Stomach (tissue), 9 donors: ENCODE results near the gene MOK. TPM values are rescaled to one million over a fixed set of nuclear protein-coding genes. Genes with fewer than 3 reads are reported as not detected.

ENCODE experiments used
- DNase-seq, 2 donors: peaks; one replicate each; pipeline versions ENCODE4 v3.0.0 to v3.0.0-alpha.2; 2013 to 2019
- H3K27ac ChIP-seq, 5 donors: fragments of 200-600 bp in 4 of 5; sonication (generic) in 4 of 5; one replicate each; pipeline ENCODE4 v1.5.1; 2013 to 2019; ENCODE audit warnings: mild to moderate bottlenecking in 1 of 5, moderate library complexity in 1 of 5
- H3K27me3 ChIP-seq, 3 donors: fragments of 200-600 bp; sonication (generic); one replicate each; pipeline ENCODE4 v1.5.1; 2017 to 2019; ENCODE audit warnings: mixed run types in 1 of 3
- H3K36me3 ChIP-seq, 4 donors: fragments of 200-600 bp; sonication (generic); 1 replicate in 3 of 4; 2 replicates in 1 of 4; pipeline ENCODE4 v1.5.1; 2016 to 2019
- H3K4me1 ChIP-seq, 4 donors: fragments of 200-600 bp; sonication (generic); one replicate each; pipeline ENCODE4 v1.5.1; 2016 to 2019
- H3K4me3 ChIP-seq, 4 donors: fragments of 200-600 bp; sonication (generic) in 3 of 4; one replicate each; pipeline ENCODE4 v1.5.1; 2016 to 2019; ENCODE audit warnings: mild to moderate bottlenecking in 1 of 4
- H3K9me3 ChIP-seq, 4 donors: fragments of 200-600 bp; sonication (generic); one replicate each; pipeline ENCODE4 v1.5.1; 2016 to 2019
- EP300 ChIP-seq: sonication (generic); formaldehyde crosslinking; IDR thresholded peaks from one replicate; pipeline ENCODE4 v1.6.1; 2017; ENCODE audit warnings: antibody characterized with exemption
- POLR2A ChIP-seq, 4 donors: fragments of 450-650 bp; IDR thresholded peaks; one replicate each; pipeline ENCODE4 v1.6.1; 2016; ENCODE audit warnings: antibody characterized with exemption in 4 of 4, control low read depth in 2 of 4, mild to moderate bottlenecking in 1 of 4, moderate library complexity in 1 of 4
- POLR2AphosphoS5 ChIP-seq, 3 donors: sonication (generic); formaldehyde crosslinking; IDR thresholded peaks; one replicate each; pipeline ENCODE4 v1.6.1; 2016; ENCODE audit warnings: antibody characterized with exemption in 3 of 3
- WGBS, 5 donors: extraction: QIAGEN DNeasy Blood & Tissue Kit in 3 of 5; methylation state at CpG; one replicate each; pipeline versions ENCODE4 v1.1.5 to v1.1.7; 2013 to 2018; 5-methylcytosine and 5-hydroxymethylcytosine counted together
- intact Hi-C: fragments of 100-400 bp; cut with DNase I; formaldehyde crosslinking; loops from one replicate; pipeline ENCODE4 v1.15.1; 2023; ENCODE audit warnings: low total_unique reads
- polyA plus RNA-seq, 3 donors: library from polyadenylated mRNA; stranded (reverse); fragments of 200-250 nt; gene quantifications; one replicate each; pipeline ENCODE4 v1.2.3, GENCODE V29; 2013
- total RNA-seq, 5 donors: library from RNA; depleted of rRNA; stranded (reverse); fragments of >200 nt; gene quantifications; one replicate each; pipeline versions ENCODE4 v1.1.0 to v1.2.3, GENCODE V29; 2014 to 2016
- TF ChIP-seq, protein P1 (sequence below), 7 experiments: fragments of 450-650 bp in 4 of 7; fragments of 200-600 bp in 3 of 7; sonication (generic) in 3 of 7; IDR thresholded peaks; one replicate each; pipeline ENCODE4 v1.5.1; 2016 to 2019; ENCODE audit warnings: antibody characterized with exemption in 7 of 7, control low read depth in 2 of 7, mild to moderate bottlenecking in 1 of 7
- donor health status: healthy with polysubstance abuse.
- donor health status: Bipolar disorder and iron deficiency.
- donor health status: healthy.

Gene MOK
- total and polyA plus RNA-seq, 8 donors, result 4.2 to 46.9 (median 12.6) TPM

DNA sequence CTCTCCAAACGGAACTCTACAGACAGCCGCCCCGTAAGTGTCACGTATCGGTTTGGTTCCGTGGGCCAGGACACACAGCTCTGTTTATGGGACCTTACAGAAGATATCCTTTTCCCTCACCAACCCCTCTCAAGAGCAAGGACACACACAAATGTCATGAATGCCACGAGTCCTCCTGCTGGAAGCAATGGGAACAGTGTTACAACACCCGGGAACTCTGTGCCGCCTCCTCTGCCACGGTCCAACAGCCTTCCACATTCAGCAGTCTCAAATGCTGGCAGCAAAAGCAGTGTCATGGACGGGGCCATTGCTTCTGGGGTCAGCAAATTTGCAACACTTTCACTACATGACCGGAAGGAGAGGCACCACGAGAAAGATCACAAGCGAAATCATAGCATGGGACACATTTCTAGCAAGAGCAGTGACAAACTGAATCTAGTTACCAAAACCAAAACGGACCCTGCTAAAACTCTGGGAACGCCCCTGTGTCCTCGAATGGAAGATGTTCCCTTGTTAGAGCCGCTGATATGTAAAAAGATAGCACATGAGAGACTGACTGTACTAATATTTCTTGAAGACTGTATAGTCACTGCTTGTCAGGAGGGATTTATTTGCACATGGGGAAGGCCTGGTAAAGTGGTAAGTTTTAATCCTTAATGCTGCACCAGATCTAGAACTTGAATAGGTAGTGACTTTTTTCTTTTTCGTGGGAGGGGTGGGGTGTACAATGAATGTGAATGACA lies 95.6 kb downstream of the MOK start:
- peaks cover 21 to 98% (median 82%) of the 10 kb centered on the region in 4 donors for H3K36me3 ChIP-seq
- H3K4me3 ChIP-seq, result no peak overlapping the region
- peaks cover 0 to 6% (median 3%) of the 10 kb centered on the region in 4 donors for H3K4me1 ChIP-seq
- intact Hi-C loops, result no loop called here
- 73 to 85% (median 78%) methylated on average over 19 of the region's 19 CpGs for WGBS, 5 donors
- H3K27me3 ChIP-seq, result no peaks in the 10 kb centered on the region
- peak in 1 of 2 donors; percentile 41 for DNase-seq
- no peak overlapping the region for H3K27ac ChIP-seq
- no peaks in the 10 kb centered on the region for H3K9me3 ChIP-seq
- TF ChIP-seq EP300 (no peak), POLR2A (IDR thresholded peaks at IDR 0.05) (no peak), POLR2AphosphoS5 (IDR thresholded peaks at IDR 0.05) (no peak)
- TF ChIP-seq, protein P1, sequence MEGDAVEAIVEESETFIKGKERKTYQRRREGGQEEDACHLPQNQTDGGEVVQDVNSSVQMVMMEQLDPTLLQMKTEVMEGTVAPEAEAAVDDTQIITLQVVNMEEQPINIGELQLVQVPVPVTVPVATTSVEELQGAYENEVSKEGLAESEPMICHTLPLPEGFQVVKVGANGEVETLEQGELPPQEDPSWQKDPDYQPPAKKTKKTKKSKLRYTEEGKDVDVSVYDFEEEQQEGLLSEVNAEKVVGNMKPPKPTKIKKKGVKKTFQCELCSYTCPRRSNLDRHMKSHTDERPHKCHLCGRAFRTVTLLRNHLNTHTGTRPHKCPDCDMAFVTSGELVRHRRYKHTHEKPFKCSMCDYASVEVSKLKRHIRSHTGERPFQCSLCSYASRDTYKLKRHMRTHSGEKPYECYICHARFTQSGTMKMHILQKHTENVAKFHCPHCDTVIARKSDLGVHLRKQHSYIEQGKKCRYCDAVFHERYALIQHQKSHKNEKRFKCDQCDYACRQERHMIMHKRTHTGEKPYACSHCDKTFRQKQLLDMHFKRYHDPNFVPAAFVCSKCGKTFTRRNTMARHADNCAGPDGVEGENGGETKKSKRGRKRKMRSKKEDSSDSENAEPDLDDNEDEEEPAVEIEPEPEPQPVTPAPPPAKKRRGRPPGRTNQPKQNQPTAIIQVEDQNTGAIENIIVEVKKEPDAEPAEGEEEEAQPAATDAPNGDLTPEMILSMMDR (IDR thresholded peaks at IDR 0.05), result no peak

DNA sequence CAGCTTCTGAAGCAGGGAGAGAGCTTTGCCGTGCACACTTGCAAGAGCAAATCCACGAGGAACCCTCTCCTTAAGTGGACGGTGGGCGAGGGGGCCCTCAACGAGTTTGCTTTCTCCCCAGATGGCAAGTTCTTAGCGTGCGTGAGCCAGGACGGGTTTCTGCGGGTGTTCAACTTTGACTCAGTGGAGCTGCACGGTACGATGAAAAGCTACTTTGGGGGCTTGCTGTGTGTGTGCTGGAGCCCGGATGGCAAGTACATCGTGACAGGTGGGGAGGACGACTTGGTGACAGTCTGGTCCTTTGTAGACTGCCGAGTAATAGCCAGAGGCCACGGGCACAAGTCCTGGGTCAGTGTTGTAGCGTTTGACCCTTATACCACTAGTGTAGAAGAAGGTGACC lies 96.2 kb downstream of the MOK start:
- no peak overlapping the region for H3K4me3 ChIP-seq
- intact Hi-C loops, result no loop called here
- H3K36me3 ChIP-seq, result peaks cover 21 to 99% (median 87%) of the 10 kb centered on the region in 4 donors
- H3K4me1 ChIP-seq, result peaks cover 0 to under 1% (median 0%) of the 10 kb centered on the region in 4 donors
- no peak overlapping the region for H3K27ac ChIP-seq
- H3K9me3 ChIP-seq, result no peaks in the 10 kb centered on the region
- 91 to 94% (median 94%) methylated on average over 17 of the region's 17 CpGs for WGBS, 5 donors
- H3K27me3 ChIP-seq, result no peaks in the 10 kb centered on the region
- DNase-seq, result no peak
- TF ChIP-seq EP300 (no peak), POLR2A (IDR thresholded peaks at IDR 0.05) (no peak), POLR2AphosphoS5 (IDR thresholded peaks at IDR 0.05) (no peak)
- TF ChIP-seq, protein P1 (IDR thresholded peaks at IDR 0.05), result no peak

DNA sequence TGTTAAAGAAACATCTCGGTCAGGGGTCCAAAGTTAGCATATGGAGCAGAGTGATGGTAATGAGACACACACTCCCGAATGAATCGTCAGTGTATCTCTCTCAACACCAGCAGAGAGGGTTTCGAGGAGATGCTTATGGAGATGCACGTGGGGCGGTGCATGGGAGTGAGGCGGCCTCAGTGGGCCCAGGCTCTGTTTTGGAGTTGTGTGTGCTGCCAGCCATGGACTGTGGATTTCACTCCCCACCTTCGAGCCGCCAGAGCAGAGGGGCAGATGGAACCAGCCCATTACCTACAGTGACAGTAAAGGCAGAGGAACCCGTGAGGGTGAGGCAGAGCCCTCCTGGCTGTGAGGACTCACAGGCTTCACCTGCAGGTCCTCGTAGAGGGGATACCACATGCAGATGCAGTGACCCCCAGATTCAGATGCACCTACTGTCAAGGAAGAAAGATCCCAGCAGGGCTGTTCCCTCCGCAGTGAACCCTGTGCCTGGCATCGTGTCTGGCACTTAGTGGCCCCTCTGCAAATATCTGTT lies 97.1 kb downstream of the MOK start:
- 89 to 97% (median 92%) methylated on average over 11 to 13 of the region's 13 CpGs for WGBS, 5 donors
- TF ChIP-seq POLR2AphosphoS5 (IDR thresholded peaks at IDR 0.05), result no peak
- TF ChIP-seq, protein P1 (IDR thresholded peaks at IDR 0.05), result no peak
- no peak for TF ChIP-seq POLR2A (IDR thresholded peaks at IDR 0.05)
- no peak for TF ChIP-seq EP300
- Histone ChIP-seq H3K4me3 (no peak overlapping the region), H3K9me3 (no peaks in the 10 kb centered on the region), H3K27ac (no peak overlapping the region), H3K4me1 (peaks cover 0 to 4% (median 0%) of the 10 kb centered on the region in 4 donors), H3K27me3 (no peaks in the 10 kb centered on the region), H3K36me3 (peaks cover 21 to 97% (median 91%) of the 10 kb centered on the region in 4 donors)
- intact Hi-C loops, result no loop called here
- DNase-seq, result no peak

DNA sequence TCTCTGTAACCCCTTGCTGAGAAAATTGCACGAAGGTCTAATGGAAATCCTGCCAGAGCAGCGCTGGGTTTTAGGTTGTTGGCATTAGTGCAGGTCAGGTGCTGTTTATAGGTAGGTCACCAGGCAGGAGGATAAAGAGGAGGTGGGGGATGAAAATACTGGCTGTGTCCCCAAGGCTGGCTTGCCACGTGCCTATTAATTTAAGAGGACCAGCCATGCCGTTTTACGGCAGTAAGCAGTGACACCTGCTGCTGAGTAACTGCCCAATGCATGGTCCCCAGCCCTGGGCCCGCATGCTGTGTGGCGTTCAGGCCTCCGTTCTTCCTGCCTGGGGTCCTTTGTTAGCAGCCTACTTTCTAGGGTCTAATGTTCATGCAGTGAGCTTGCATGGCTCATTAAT lies 98.0 kb downstream of the MOK start:
- peaks cover 0 to 4% (median under 1%) of the 10 kb centered on the region in 4 donors for H3K4me1 ChIP-seq
- DNase-seq, result peak in 1 of 2 donors; percentile 24
- no peaks in the 10 kb centered on the region for H3K9me3 ChIP-seq
- intact Hi-C loops, result no loop called here
- no peak overlapping the region for H3K27ac ChIP-seq
- H3K36me3 ChIP-seq, result peaks cover 21 to 92% (median 87%) of the 10 kb centered on the region in 4 donors
- no peaks in the 10 kb centered on the region for H3K27me3 ChIP-seq
- no peak overlapping the region for H3K4me3 ChIP-seq
- TF ChIP-seq POLR2AphosphoS5 (IDR thresholded peaks at IDR 0.05) (no peak), EP300 (no peak), POLR2A (IDR thresholded peaks at IDR 0.05) (no peak)
- TF ChIP-seq, protein P1 (IDR thresholded peaks at IDR 0.05), result no peak
- 70 to 82% (median 75%) methylated on average over 8 of the region's 8 CpGs for WGBS, 5 donors
